GM21825 (cell line): ENCODE results near the gene ADRA2C.

Source experiments
- ATAC-seq: cut with Tn5 transposase; IDR thresholded peaks from one replicate; pipeline ENCODE4 v1.9.1; 2021; ENCODE audit warnings: mild to moderate bottlenecking, moderate library complexity; ENCODE audit not compliant: unreplicated experiment

The ADRA2C gene

GRCh38 chr4:3732076-3733028 is 33.8 kb upstream of the ADRA2C start:
- no peak for ATAC-seq

GRCh38 chr4:3733195-3733594 is 33.0 kb upstream of the ADRA2C start:
- no peak for ATAC-seq

- no peak for ATAC-seq
Measured at GRCh38 chr4:3735196-3735595, 31.0 kb upstream of the ADRA2C start.

- ATAC-seq = no peak
Measured at GRCh38 chr4:3736290-3736689, 29.9 kb upstream of the ADRA2C start.

GRCh38 chr4:3736806-3737205 is 29.4 kb upstream of the ADRA2C start:
- no peak for ATAC-seq

GRCh38 chr4:3739577-3739976 is 26.6 kb upstream of the ADRA2C start:
- no peak for ATAC-seq

GRCh38 chr4:3740256-3740655 is 25.9 kb upstream of the ADRA2C start:
- no peak for ATAC-seq

GRCh38 chr4:3741217-3742011 is 24.8 kb upstream of the ADRA2C start:
- ATAC-seq = no peak

- no peak for ATAC-seq
Measured at GRCh38 chr4:3742610-3743009, 23.6 kb upstream of the ADRA2C start.

- no peak for ATAC-seq
Measured at GRCh38 chr4:3744232-3744631, 22.0 kb upstream of the ADRA2C start.

- no peak for ATAC-seq
Measured at GRCh38 chr4:3744901-3745300, 21.3 kb upstream of the ADRA2C start.

GRCh38 chr4:3745886-3746656 is 20.1 kb upstream of the ADRA2C start:
- ATAC-seq = no peak

GRCh38 chr4:3746701-3747580 is 19.2 kb upstream of the ADRA2C start:
- ATAC-seq = no peak

GRCh38 chr4:3747581-3747904 is 18.6 kb upstream of the ADRA2C start:
- no peak for ATAC-seq

- ATAC-seq = no peak
Measured at GRCh38 chr4:3748136-3748898, 17.9 kb upstream of the ADRA2C start.

- no peak for ATAC-seq
Measured at GRCh38 chr4:3749081-3749480, 17.1 kb upstream of the ADRA2C start.

GRCh38 chr4:3750334-3750733 is 15.9 kb upstream of the ADRA2C start:
- no peak for ATAC-seq

GRCh38 chr4:3752022-3752421 is 14.2 kb upstream of the ADRA2C start:
- no peak for ATAC-seq

GRCh38 chr4:3753726-3754412 is 12.3 kb upstream of the ADRA2C start:
- no peak for ATAC-seq
